Measurements from ENCODE around the gene CCDC71L. TPM values are rescaled to one million over a fixed set of nuclear protein-coding genes. Genes with fewer than 3 reads are reported as not detected.

The CCDC71L gene
- total RNA-seq, 1 experiment from 2014 or later, result 18.4 TPM

GRCh38 chr7:106658316-106659165 is 2.4 kb downstream of the CCDC71L start:
- TF ChIP-seq EZH2 (IDR thresholded peaks at IDR 0.05; ENCODE audit: borderline replicate concordance, low read depth, low read length, poor library complexity, severe bottlenecking) (no peak), CTCF (conservative IDR thresholded peaks at IDR 0.05; ENCODE audit: low read depth, low read length) (no peak)
- DNase-seq (ENCODE audit: low spot score), result no peak
- intact Hi-C loops (cut with micrococcal nuclease; ENCODE audit: unreplicated experiment), result loop anchor here (5.0 kb wide), 1 partner anchor 481 kb away; no protein-coding TSS in a partner anchor
- H3K36me3 ChIP-seq (ENCODE audit: insufficient read depth, low read length, poor library complexity, severe bottlenecking), result no peaks in the 10 kb centered on the region
- H3K27me3 ChIP-seq (replicated peaks; ENCODE audit: insufficient read depth, low read depth, low read length, poor library complexity), result no peaks in the 10 kb centered on the region
- H3K4me1 ChIP-seq (ENCODE audit: insufficient read depth, low read length, poor library complexity, severe bottlenecking), result peaks cover 8% of the 10 kb centered on the region
- H3K9me3 ChIP-seq (ENCODE audit: low read depth, low read length, poor library complexity, severe bottlenecking), result no peaks in the 10 kb centered on the region
- H3K4me3 ChIP-seq (ENCODE audit: low read depth, low read length, poor library complexity, severe bottlenecking), result peak overlapping the region; percentile 84
- no TSS peak for BruUV-seq (replicated peaks)
- ChIA-PET POLR2A (ENCODE audit: low non-redundant PET) (no interaction called here), CTCF (interaction anchor here (0.5 to 1.6 kb wide), 5 partner anchors 78 to 482 kb away, joined by 3 to 5 read pairs (median 4); no protein-coding TSS in a partner anchor)
- no peak overlapping the region for H3K27ac ChIP-seq (ENCODE audit: low read depth, low read length, poor library complexity, severe bottlenecking)

GRCh38 chr7:106657085-106657991 is 3.6 kb downstream of the CCDC71L start:
- no peak for DNase-seq (ENCODE audit: low spot score)
- intact Hi-C loops (cut with micrococcal nuclease; ENCODE audit: unreplicated experiment), result loop anchor here (5.0 kb wide), 1 partner anchor 480 kb away; no protein-coding TSS in a partner anchor
- Histone ChIP-seq H3K27me3 (replicated peaks; ENCODE audit: insufficient read depth, low read depth, low read length, poor library complexity) (no peaks in the 10 kb centered on the region), H3K9me3 (ENCODE audit: low read depth, low read length, poor library complexity, severe bottlenecking) (no peaks in the 10 kb centered on the region), H3K4me3 (ENCODE audit: low read depth, low read length, poor library complexity, severe bottlenecking) (no peak overlapping the region), H3K4me1 (ENCODE audit: insufficient read depth, low read length, poor library complexity, severe bottlenecking) (peaks cover 8% of the 10 kb centered on the region), H3K36me3 (ENCODE audit: insufficient read depth, low read length, poor library complexity, severe bottlenecking) (no peaks in the 10 kb centered on the region), H3K27ac (ENCODE audit: low read depth, low read length, poor library complexity, severe bottlenecking) (no peak overlapping the region)
- TF ChIP-seq CTCF (conservative IDR thresholded peaks at IDR 0.05; ENCODE audit: low read depth, low read length) (no peak), EZH2 (IDR thresholded peaks at IDR 0.05; ENCODE audit: borderline replicate concordance, low read depth, low read length, poor library complexity, severe bottlenecking) (no peak)
- ChIA-PET CTCF (interaction anchor here (1.0 to 1.3 kb wide), 2 partner anchors 79 to 481 kb away, joined by 3 read pairs; no protein-coding TSS in a partner anchor), POLR2A (ENCODE audit: low non-redundant PET) (no interaction called here)
- no TSS peak for BruUV-seq (replicated peaks)

- no peak for DNase-seq (ENCODE audit: low spot score)
- Histone ChIP-seq H3K36me3 (ENCODE audit: insufficient read depth, low read length, poor library complexity, severe bottlenecking) (no peaks in the 10 kb centered on the region), H3K4me1 (ENCODE audit: insufficient read depth, low read length, poor library complexity, severe bottlenecking) (peaks cover 8% of the 10 kb centered on the region), H3K9me3 (ENCODE audit: low read depth, low read length, poor library complexity, severe bottlenecking) (no peaks in the 10 kb centered on the region), H3K27me3 (replicated peaks; ENCODE audit: insufficient read depth, low read depth, low read length, poor library complexity) (no peaks in the 10 kb centered on the region), H3K4me3 (ENCODE audit: low read depth, low read length, poor library complexity, severe bottlenecking) (no peak overlapping the region), H3K27ac (ENCODE audit: low read depth, low read length, poor library complexity, severe bottlenecking) (no peak overlapping the region)
- no TSS peak for BruUV-seq (replicated peaks)
- ChIA-PET CTCF (no interaction called here), POLR2A (ENCODE audit: low non-redundant PET) (no interaction called here)
- intact Hi-C loops (cut with micrococcal nuclease; ENCODE audit: unreplicated experiment), result loop anchor here (5.0 kb wide), 1 partner anchor 479 kb away; no protein-coding TSS in a partner anchor
- no peak for TF ChIP-seq CTCF (conservative IDR thresholded peaks at IDR 0.05; ENCODE audit: low read depth, low read length)
- no peak for TF ChIP-seq EZH2 (IDR thresholded peaks at IDR 0.05; ENCODE audit: borderline replicate concordance, low read depth, low read length, poor library complexity, severe bottlenecking)
These were observed 5.1 kb downstream of the CCDC71L start for GRCh38 chr7:106655703-106656498.

Data from A673 (cell line).